GM19395 (cell line): ENCODE measurements around the gene NPAS4.
"Not testable (repeated sequence)": the region's sequence is repeated elsewhere in the genome, so short reads cannot be mapped to it uniquely, and the experiment has no call there.

Experiments used
- ATAC-seq: cut with Tn5 transposase; IDR thresholded peaks from one replicate; pipeline ENCODE4 v1.9.1; 2021; ENCODE audit warnings: mild to moderate bottlenecking, moderate library complexity; ENCODE audit not compliant: unreplicated experiment

Gene NPAS4

GRCh38 chr11:66420671-66421476, at the start of gene NPAS4:
Gene NPAS4, plus strand, starts transcription at chr11:66421035. Its CDS starts 145 bp downstream, at chr11:66421180.
- ATAC-seq: no peak

GRCh38 chr11:66371627-66372415, 49.0 kb upstream of the NPAS4 start, which contains the start of gene SLC29A2:
Gene SLC29A2, minus strand, starts transcription at chr11:66371760. Its CDS starts 169 bp downstream, at chr11:66371591.
- peak; percentile 71 for ATAC-seq

GRCh38 chr11:66373265-66373664, 47.6 kb upstream of the NPAS4 start:
- no peak for ATAC-seq

- ATAC-seq: not testable (repeated sequence)
Measured at GRCh38 chr11:66373690-66374287, 47.0 kb upstream of the NPAS4 start.

- not testable (repeated sequence) for ATAC-seq
Measured at GRCh38 chr11:66380264-66380663, 40.6 kb upstream of the NPAS4 start.

- ATAC-seq: not testable (repeated sequence)
Measured at GRCh38 chr11:66384316-66384715, 36.5 kb upstream of the NPAS4 start.

- no peak for ATAC-seq
Measured at GRCh38 chr11:66386171-66387069, 34.4 kb upstream of the NPAS4 start.

- no peak for ATAC-seq
Measured at GRCh38 chr11:66388780-66389386, 32.0 kb upstream of the NPAS4 start.

GRCh38 chr11:66391322-66391721, 29.5 kb upstream of the NPAS4 start:
- no peak for ATAC-seq

- no peak for ATAC-seq
Measured at GRCh38 chr11:66393954-66394353, 26.9 kb upstream of the NPAS4 start.

- ATAC-seq: no peak
Measured at GRCh38 chr11:66407651-66408050, 13.2 kb upstream of the NPAS4 start.

GRCh38 chr11:66408488-66409214, 12.2 kb upstream of the NPAS4 start:
- ATAC-seq: peak; percentile 63

GRCh38 chr11:66409226-66409625, 11.6 kb upstream of the NPAS4 start:
- ATAC-seq: no peak

GRCh38 chr11:66410191-66410590, 10.6 kb upstream of the NPAS4 start:
- no peak for ATAC-seq

GRCh38 chr11:66411323-66411722, 9.5 kb upstream of the NPAS4 start:
- no peak for ATAC-seq

- no peak for ATAC-seq
Measured at GRCh38 chr11:66412110-66412509, 8.7 kb upstream of the NPAS4 start.

GRCh38 chr11:66413167-66413566, 7.7 kb upstream of the NPAS4 start:
- no peak for ATAC-seq

- ATAC-seq: no peak
Measured at GRCh38 chr11:66414120-66414934, 6.5 kb upstream of the NPAS4 start.

- ATAC-seq: no peak
Measured at GRCh38 chr11:66415423-66415822, 5.4 kb upstream of the NPAS4 start.
